ENCODE results near the gene CERT1.

Gene CERT1

GRCh38 chr5:75368391-75368790, 143.0 kb downstream of the CERT1 start:
- Histone ChIP-seq H3K27me3 (ENCODE audit: insufficient read depth, low read depth) (no peaks in the 10 kb centered on the region), H2AFZ (ENCODE audit: low read depth) (no peak overlapping the region), H3K4me3 (IDR thresholded peaks at IDR 0.05; ENCODE audit: insufficient read depth, low read depth, low read length) (no peak overlapping the region), H3K4me2 (no peak overlapping the region), H3K4me1 (ENCODE audit: low read depth, poor library complexity, severe bottlenecking) (peaks cover 25% of the 10 kb centered on the region), H4K20me1 (ENCODE audit: insufficient read depth) (no peaks in the 10 kb centered on the region), H3K79me2 (ENCODE audit: insufficient read depth, low read depth) (no peaks in the 10 kb centered on the region), H3K36me3 (ENCODE audit: insufficient read depth) (no peaks in the 10 kb centered on the region), H3K27ac (no peak overlapping the region), H3K9ac (no peak overlapping the region)
- TF ChIP-seq, protein P1, sequence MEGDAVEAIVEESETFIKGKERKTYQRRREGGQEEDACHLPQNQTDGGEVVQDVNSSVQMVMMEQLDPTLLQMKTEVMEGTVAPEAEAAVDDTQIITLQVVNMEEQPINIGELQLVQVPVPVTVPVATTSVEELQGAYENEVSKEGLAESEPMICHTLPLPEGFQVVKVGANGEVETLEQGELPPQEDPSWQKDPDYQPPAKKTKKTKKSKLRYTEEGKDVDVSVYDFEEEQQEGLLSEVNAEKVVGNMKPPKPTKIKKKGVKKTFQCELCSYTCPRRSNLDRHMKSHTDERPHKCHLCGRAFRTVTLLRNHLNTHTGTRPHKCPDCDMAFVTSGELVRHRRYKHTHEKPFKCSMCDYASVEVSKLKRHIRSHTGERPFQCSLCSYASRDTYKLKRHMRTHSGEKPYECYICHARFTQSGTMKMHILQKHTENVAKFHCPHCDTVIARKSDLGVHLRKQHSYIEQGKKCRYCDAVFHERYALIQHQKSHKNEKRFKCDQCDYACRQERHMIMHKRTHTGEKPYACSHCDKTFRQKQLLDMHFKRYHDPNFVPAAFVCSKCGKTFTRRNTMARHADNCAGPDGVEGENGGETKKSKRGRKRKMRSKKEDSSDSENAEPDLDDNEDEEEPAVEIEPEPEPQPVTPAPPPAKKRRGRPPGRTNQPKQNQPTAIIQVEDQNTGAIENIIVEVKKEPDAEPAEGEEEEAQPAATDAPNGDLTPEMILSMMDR (conservative IDR thresholded peaks at IDR 0.05; ENCODE audit: low read depth, low read length) = no peak

- H3K36me3 ChIP-seq (ENCODE audit: insufficient read depth) = no peaks in the 10 kb centered on the region
- no peaks in the 10 kb centered on the region for H3K27me3 ChIP-seq (ENCODE audit: insufficient read depth, low read depth)
- peak overlapping the region; percentile 94 for H3K27ac ChIP-seq
- peak overlapping the region; percentile 77; the same call in 1 of the 2 replicates for H3K9ac ChIP-seq
- peak overlapping the region; percentile 52 for H3K4me2 ChIP-seq
- H3K4me3 ChIP-seq (IDR thresholded peaks at IDR 0.05; ENCODE audit: insufficient read depth, low read depth, low read length) = no peak overlapping the region
- H3K4me1 ChIP-seq (ENCODE audit: low read depth, poor library complexity, severe bottlenecking) = peaks cover 25% of the 10 kb centered on the region
- peak overlapping the region; percentile 35; the same call in 1 of the 2 replicates for H2AFZ ChIP-seq (ENCODE audit: low read depth)
- no peaks in the 10 kb centered on the region for H3K79me2 ChIP-seq (ENCODE audit: insufficient read depth, low read depth)
- TF ChIP-seq, protein P1 (conservative IDR thresholded peaks at IDR 0.05; ENCODE audit: low read depth, low read length) = no peak
- no peaks in the 10 kb centered on the region for H4K20me1 ChIP-seq (ENCODE audit: insufficient read depth)
Measured at GRCh38 chr5:75367401-75367800, 144.0 kb downstream of the CERT1 start.

DNA sequence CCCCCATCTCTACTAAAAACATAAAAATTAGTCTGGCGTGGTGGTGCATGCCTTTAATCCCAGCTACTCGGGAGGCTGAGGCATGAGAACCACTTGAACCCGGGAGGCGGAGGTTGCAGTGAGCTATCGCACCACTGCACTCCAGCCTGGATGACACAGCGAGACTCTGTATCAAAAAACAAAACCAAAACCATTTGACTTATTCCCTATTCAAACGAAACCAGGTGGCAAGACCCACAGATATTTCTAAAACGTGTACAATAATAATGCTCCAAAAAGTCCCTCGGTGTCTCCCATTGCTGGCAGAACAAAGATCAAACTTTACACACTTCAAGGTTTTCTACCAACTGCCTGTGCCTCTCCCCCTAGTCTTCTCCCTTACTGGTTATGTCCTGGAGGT, 144.6 kb downstream of the CERT1 start:
- H3K27me3 ChIP-seq (ENCODE audit: insufficient read depth, low read depth) = no peaks in the 10 kb centered on the region
- H2AFZ ChIP-seq (ENCODE audit: low read depth) = peak overlapping the region; percentile 35
- no peak overlapping the region for H3K4me3 ChIP-seq (IDR thresholded peaks at IDR 0.05; ENCODE audit: insufficient read depth, low read depth, low read length)
- no peaks in the 10 kb centered on the region for H4K20me1 ChIP-seq (ENCODE audit: insufficient read depth)
- H3K79me2 ChIP-seq (ENCODE audit: insufficient read depth, low read depth) = no peaks in the 10 kb centered on the region
- H3K4me2 ChIP-seq = peak overlapping the region; percentile 52
- TF ChIP-seq, protein P1 (conservative IDR thresholded peaks at IDR 0.05; ENCODE audit: low read depth, low read length) = no peak
- peak overlapping the region; percentile 77 for H3K9ac ChIP-seq
- peak overlapping the region; percentile 94 for H3K27ac ChIP-seq
- no peaks in the 10 kb centered on the region for H3K36me3 ChIP-seq (ENCODE audit: insufficient read depth)
- H3K4me1 ChIP-seq (ENCODE audit: low read depth, poor library complexity, severe bottlenecking) = peaks cover 25% of the 10 kb centered on the region

GRCh38 chr5:75365740-75366139, 145.7 kb downstream of the CERT1 start:
- Histone ChIP-seq H3K4me3 (IDR thresholded peaks at IDR 0.05; ENCODE audit: insufficient read depth, low read depth, low read length) (no peak overlapping the region), H3K36me3 (ENCODE audit: insufficient read depth) (no peaks in the 10 kb centered on the region), H4K20me1 (ENCODE audit: insufficient read depth) (no peaks in the 10 kb centered on the region), H3K79me2 (ENCODE audit: insufficient read depth, low read depth) (no peaks in the 10 kb centered on the region), H3K4me2 (no peak overlapping the region; the same call in 1 of the 2 replicates), H3K4me1 (ENCODE audit: low read depth, poor library complexity, severe bottlenecking) (peaks cover 25% of the 10 kb centered on the region), H3K27ac (peak overlapping the region; percentile 94; the same call in 1 of the 2 replicates), H2AFZ (ENCODE audit: low read depth) (no peak overlapping the region), H3K27me3 (ENCODE audit: insufficient read depth, low read depth) (no peaks in the 10 kb centered on the region), H3K9ac (no peak overlapping the region)
- TF ChIP-seq, protein P1 (conservative IDR thresholded peaks at IDR 0.05; ENCODE audit: low read depth, low read length) = no peak

Measured in KMS-11 (cell line).